ENCODE data around the gene AMH. TPM values are rescaled to one million over a fixed set of nuclear protein-coding genes. Genes with fewer than 3 reads are reported as not detected.

The AMH gene
- total and polyA plus RNA-seq, 2 of the 4 experiments (the other 2 are of a cell fraction), result 0.86 TPM; not detected in 1

DNA sequence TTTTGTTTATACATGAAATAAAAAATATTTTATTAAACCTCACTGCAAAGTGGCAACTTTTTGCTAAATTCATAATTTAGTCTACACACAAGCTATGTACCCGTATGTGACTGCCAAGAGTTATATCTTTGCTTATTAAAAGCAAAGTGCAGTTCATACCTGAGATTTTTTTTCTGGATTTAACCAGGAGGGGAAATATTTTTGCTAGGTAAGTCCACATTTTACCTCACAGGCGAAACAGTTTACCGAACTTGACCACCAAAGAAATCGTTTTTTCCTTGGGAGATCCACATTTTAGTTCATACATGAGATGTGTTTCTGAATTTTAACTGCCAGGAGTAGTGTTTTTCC is 19.3 kb downstream of the AMH start:
- no peak for ATAC-seq (ENCODE audit: low read depth)
- Histone ChIP-seq H3K4me1 (ENCODE audit: control insufficient read depth, insufficient read depth, low read length) (peaks cover 12% of the 10 kb centered on the region), H3K9me1 (ENCODE audit: insufficient read depth, low read length) (no peaks in the 10 kb centered on the region; the same call in 1 of the 2 replicates), H3K27me3 (ENCODE audit: control insufficient read depth, insufficient read depth, low read length) (no peaks in the 10 kb centered on the region), H2BK20ac (ENCODE audit: low read depth, low read length) (no peak overlapping the region), H3K23ac (ENCODE audit: low read depth, low read length) (peak overlapping the region; percentile 45; the same call in 1 of the 2 replicates), H3K4ac (ENCODE audit: low read depth, low read length) (no peak overlapping the region), H4K5ac (ENCODE audit: low read depth, low read length) (peak overlapping the region; percentile 60; the same call in 1 of the 2 replicates), H3K56ac (ENCODE audit: extremely low read depth, insufficient read depth, low read length) (no peak overlapping the region), H2AFZ (replicated peaks; ENCODE audit: low read length, poor library complexity) (no peak overlapping the region), H3K9me3 (ENCODE audit: control insufficient read depth, insufficient read depth, low read length) (no peaks in the 10 kb centered on the region), H3K14ac (replicated peaks; ENCODE audit: low read depth, low read length) (0 out of 2 replicates have a peak overlapping the region, but pooled peaks have one; percentile 68), H3K4me3 (ENCODE audit: insufficient read depth, low read depth, low read length) (no peak overlapping the region), H2AK9ac (replicated peaks; ENCODE audit: low read depth, low read length, poor library complexity) (no peak overlapping the region), H2BK5ac (ENCODE audit: low read depth, low read length, poor library complexity, severe bottlenecking) (no peak overlapping the region), H2BK15ac (ENCODE audit: low read depth, low read length) (no peak overlapping the region), H3K4me2 (ENCODE audit: low read depth, low read length) (peak overlapping the region; percentile 33; the same call in 1 of the 2 replicates), H3K36me3 (ENCODE audit: control insufficient read depth, insufficient read depth, low read length) (peaks cover 18% of the 10 kb centered on the region), H3K18ac (ENCODE audit: low read depth, low read length) (no peak overlapping the region), H3K9ac (ENCODE audit: low read depth, low read length) (no peak overlapping the region), H2AK5ac (ENCODE audit: low read depth, low read length) (0 out of 2 replicates have a peak overlapping the region, but pooled peaks have one; percentile 14), H4K8ac (ENCODE audit: low read depth in 2 of 2, low read length in 2 of 2) (peak overlapping the region; percentile 56 to 84; a peak in 3 of 4 replicates), H4K20me1 (ENCODE audit: insufficient read depth, low read length) (peaks cover 42% of the 10 kb centered on the region), H3K79me1 (ENCODE audit: low read depth in 1 of 2, low read length in 2 of 2) (peaks cover 0 to 25% of the 10 kb centered on the region in 2 experiments; a peak in 2 of 4 replicates), H3K27ac (ENCODE audit: insufficient read depth, low read length) (no peak overlapping the region), H2BK120ac (ENCODE audit: low read depth, low read length) (no peak overlapping the region), H4K91ac (ENCODE audit: insufficient read depth, low read depth, low read length) (no peak overlapping the region)
- BruUV-seq (replicated peaks), result no TSS peak
- DNase-seq, result no peak
- TF ChIP-seq, protein P1, sequence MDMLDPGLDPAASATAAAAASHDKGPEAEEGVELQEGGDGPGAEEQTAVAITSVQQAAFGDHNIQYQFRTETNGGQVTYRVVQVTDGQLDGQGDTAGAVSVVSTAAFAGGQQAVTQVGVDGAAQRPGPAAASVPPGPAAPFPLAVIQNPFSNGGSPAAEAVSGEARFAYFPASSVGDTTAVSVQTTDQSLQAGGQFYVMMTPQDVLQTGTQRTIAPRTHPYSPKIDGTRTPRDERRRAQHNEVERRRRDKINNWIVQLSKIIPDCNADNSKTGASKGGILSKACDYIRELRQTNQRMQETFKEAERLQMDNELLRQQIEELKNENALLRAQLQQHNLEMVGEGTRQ (IDR thresholded peaks at IDR 0.05; ENCODE audit: low read depth, low read length), result no peak
- TF ChIP-seq RCOR1 (IDR thresholded peaks at IDR 0.05; ENCODE audit: insufficient replicate concordance, low read length), result no peak
- no peak for TF ChIP-seq BHLHE40 (IDR thresholded peaks at IDR 0.05; ENCODE audit: low read depth, low read length)
- no peak for TF ChIP-seq MXI1 (IDR thresholded peaks at IDR 0.05; ENCODE audit: borderline replicate concordance, low read depth, low read length)
- WGBS, 2 experiments (ENCODE audit: extremely low coverage in 2 of 2, insufficient read length in 1 of 2), result no CpG with 5 or more reads among the region's 4 CpGs
- ChIA-PET POLR2A (ENCODE audit: unreplicated experiment) (no interaction called here), CTCF (no interaction called here)
- intact Hi-C loops (cut with micrococcal nuclease) (no loop called here), in situ Hi-C loops (cut with MboI; ENCODE audit: low sequenced_read_pairs) (no loop called here), dilution Hi-C loops (cut with HindIII; ENCODE audit: low sequenced_read_pairs, unreplicated experiment) (no loop called here)

Measured in IMR-90 (cell line).